Measurements from ENCODE around the gene BTBD7.

BTBD7 gene

DNA sequence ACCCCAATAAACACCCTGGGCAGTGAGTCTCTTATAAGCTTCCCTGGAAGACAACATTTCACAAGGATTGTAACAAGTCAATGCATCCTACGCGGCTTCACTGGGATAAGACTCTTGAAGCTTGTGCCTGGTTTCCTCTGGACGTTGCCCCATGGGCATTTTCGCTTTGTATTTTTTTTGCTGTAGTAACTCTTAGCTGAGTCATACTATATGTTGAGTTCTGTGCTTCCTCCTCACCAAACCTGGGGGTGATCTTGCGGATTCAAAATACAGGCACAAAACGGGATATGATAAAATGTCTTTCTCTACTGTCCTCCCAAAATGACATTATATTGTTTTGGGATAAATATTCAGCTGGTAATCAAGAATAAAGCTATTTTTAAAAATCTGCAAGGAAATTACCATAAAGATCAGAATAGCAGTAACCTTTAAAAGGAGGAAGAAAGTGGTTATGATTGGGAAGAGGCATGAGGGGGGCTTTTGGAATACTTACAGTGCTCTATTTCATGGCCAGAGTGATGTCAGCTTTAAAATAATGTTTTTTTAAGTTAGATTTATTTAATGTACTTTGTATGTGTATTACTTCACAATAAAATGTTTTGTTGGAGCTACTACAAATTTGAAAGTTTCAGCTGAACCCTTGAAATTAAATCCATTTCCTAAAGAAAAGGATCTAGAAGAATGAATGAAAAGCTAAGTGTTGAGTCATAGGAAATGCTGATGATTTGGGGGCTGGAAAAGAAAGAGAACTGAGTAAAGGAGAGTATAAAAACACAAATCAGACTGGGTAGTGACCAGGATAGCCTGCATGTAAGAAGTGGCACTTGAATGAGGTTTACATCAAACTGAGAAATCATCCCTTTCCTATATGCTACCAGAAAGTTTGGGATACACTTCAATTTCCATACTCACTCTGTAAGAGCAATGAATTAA lies 14.7 kb downstream of the BTBD7 start:
- Mint-ChIP-seq H3K27me3 (no peaks in the 10 kb centered on the region), H3K9me3 (no peaks in the 10 kb centered on the region), H3K4me1 (peaks cover 28% of the 10 kb centered on the region), H3K4me3 (no peak overlapping the region), H3K27ac (no peak overlapping the region)
- no peak for ATAC-seq
- no peak for DNase-seq

- peaks cover 35% of the 10 kb centered on the region for H3K4me1 Mint-ChIP-seq
- DNase-seq (no peak), ATAC-seq (no peak)
- no peak overlapping the region for H3K27ac Mint-ChIP-seq
- H3K9me3 Mint-ChIP-seq: no peaks in the 10 kb centered on the region
- H3K27me3 Mint-ChIP-seq: no peaks in the 10 kb centered on the region
- no peak overlapping the region for H3K4me3 Mint-ChIP-seq
Observed at GRCh38 chr14:93317210-93317874, 15.5 kb downstream of the BTBD7 start.

DNA sequence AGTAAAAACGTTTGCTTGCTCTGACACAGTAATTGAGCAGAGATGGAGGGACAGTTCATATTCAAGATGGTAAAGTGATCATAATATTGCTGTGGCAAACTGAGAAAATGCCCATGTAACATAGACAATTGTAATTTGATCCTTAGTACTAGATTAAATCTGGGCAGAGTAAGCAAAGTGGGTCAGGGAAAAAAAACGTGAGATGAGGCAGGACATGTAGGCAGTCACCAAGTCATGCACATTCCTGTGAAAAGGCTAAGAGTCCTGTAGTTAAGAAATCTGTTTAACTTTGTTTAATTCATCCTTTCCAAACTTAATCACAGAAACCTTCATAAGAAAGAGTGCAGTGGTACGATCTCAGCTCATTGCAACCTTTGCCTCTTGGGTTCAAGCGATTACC lies 16.1 kb downstream of the BTBD7 start:
- DNase-seq: no peak
- no peak overlapping the region for H3K27ac Mint-ChIP-seq
- H3K9me3 Mint-ChIP-seq: no peaks in the 10 kb centered on the region
- peaks cover 41% of the 10 kb centered on the region for H3K4me1 Mint-ChIP-seq
- H3K4me3 Mint-ChIP-seq: no peak overlapping the region
- H3K27me3 Mint-ChIP-seq: no peaks in the 10 kb centered on the region
- no peak for ATAC-seq

- H3K4me3 Mint-ChIP-seq: no peak overlapping the region
- no peaks in the 10 kb centered on the region for H3K27me3 Mint-ChIP-seq
- no peak overlapping the region for H3K27ac Mint-ChIP-seq
- no peaks in the 10 kb centered on the region for H3K9me3 Mint-ChIP-seq
- ATAC-seq (no peak), DNase-seq (no peak)
- H3K4me1 Mint-ChIP-seq: peaks cover 42% of the 10 kb centered on the region
Observed at GRCh38 chr14:93315575-93315974, 17.3 kb downstream of the BTBD7 start.

GRCh38 chr14:93311082-93311481 lies 21.8 kb downstream of the BTBD7 start:
- ATAC-seq (no peak), DNase-seq (no peak)
- Mint-ChIP-seq H3K9me3 (no peaks in the 10 kb centered on the region), H3K27me3 (no peaks in the 10 kb centered on the region), H3K27ac (no peak overlapping the region), H3K4me1 (peaks cover 28% of the 10 kb centered on the region), H3K4me3 (no peak overlapping the region)

- H3K4me1 Mint-ChIP-seq: peaks cover 28% of the 10 kb centered on the region
- no peak overlapping the region for H3K4me3 Mint-ChIP-seq
- H3K27ac Mint-ChIP-seq: no peak overlapping the region
- H3K27me3 Mint-ChIP-seq: no peaks in the 10 kb centered on the region
- DNase-seq: no peak
- no peak for ATAC-seq
- H3K9me3 Mint-ChIP-seq: no peaks in the 10 kb centered on the region
Observed at GRCh38 chr14:93309427-93309966, 23.3 kb downstream of the BTBD7 start.

DNA sequence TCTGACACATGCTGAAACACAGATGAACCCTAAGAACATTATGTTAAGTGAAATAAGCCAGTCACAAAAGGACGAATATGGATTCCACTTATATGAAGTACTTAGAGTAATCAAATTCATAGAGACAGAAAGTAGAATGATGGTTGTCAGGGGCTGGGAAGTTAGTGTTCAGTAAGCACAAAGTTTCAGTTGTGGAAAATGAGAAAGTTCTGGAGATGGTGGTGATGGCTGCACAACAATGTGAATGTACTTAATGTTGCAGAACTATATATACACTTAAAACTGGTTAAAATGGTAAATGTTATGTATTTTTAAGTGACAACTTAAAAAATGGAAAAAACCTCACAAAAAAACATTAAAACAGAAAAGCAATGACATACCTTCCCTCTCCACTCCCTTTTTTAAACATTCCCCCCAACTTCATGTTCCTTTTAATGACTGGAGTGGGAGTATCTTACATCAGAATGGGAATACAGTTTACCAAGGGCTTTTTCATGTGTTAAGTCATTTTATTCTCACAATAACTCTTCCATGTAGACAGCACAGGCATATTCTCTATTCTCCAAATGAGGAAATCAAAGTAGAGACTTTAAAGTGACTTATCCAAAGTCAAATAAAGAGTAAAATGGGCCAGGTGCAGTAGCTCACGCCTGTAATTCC lies 24.0 kb downstream of the BTBD7 start:
- no peak overlapping the region for H3K27ac Mint-ChIP-seq
- no peak overlapping the region for H3K4me3 Mint-ChIP-seq
- no peak for DNase-seq
- peaks cover 28% of the 10 kb centered on the region for H3K4me1 Mint-ChIP-seq
- H3K9me3 Mint-ChIP-seq: no peaks in the 10 kb centered on the region
- H3K27me3 Mint-ChIP-seq: no peaks in the 10 kb centered on the region
- ATAC-seq: no peak

GRCh38 chr14:93306812-93307211 lies 26.0 kb downstream of the BTBD7 start:
- ATAC-seq (no peak), DNase-seq (no peak)
- Mint-ChIP-seq H3K4me1 (peaks cover 22% of the 10 kb centered on the region), H3K27ac (no peak overlapping the region), H3K9me3 (no peaks in the 10 kb centered on the region), H3K27me3 (no peaks in the 10 kb centered on the region), H3K4me3 (no peak overlapping the region)

- Mint-ChIP-seq H3K27ac (no peak overlapping the region), H3K4me1 (peaks cover 23% of the 10 kb centered on the region), H3K4me3 (no peak overlapping the region), H3K27me3 (no peaks in the 10 kb centered on the region), H3K9me3 (no peaks in the 10 kb centered on the region)
- ATAC-seq (no peak), DNase-seq (no peak)
Observed at GRCh38 chr14:93305725-93306418, 27.0 kb downstream of the BTBD7 start.

DNA sequence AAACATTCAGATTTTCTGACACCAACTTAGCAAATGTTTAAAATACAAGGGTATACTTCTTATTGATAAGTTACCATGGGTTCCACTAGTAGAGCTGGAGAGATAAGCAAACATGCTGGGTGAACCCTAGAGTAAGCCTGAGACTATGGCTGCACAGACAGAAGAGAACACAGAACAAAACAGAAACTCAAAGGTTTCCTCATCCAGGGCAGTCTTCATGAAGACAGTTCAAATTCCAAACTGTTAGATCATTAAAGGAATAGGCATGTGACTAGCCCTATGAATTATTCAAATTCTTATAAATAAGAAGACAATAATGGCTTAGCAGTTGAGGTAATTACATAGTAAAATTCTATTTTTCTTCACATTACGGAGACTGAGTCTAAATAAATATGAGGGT lies 28.1 kb downstream of the BTBD7 start:
- Mint-ChIP-seq H3K27me3 (no peaks in the 10 kb centered on the region), H3K4me3 (no peak overlapping the region), H3K4me1 (peaks cover 31% of the 10 kb centered on the region), H3K27ac (no peak overlapping the region), H3K9me3 (no peaks in the 10 kb centered on the region)
- DNase-seq: no peak
- no peak for ATAC-seq

DNA sequence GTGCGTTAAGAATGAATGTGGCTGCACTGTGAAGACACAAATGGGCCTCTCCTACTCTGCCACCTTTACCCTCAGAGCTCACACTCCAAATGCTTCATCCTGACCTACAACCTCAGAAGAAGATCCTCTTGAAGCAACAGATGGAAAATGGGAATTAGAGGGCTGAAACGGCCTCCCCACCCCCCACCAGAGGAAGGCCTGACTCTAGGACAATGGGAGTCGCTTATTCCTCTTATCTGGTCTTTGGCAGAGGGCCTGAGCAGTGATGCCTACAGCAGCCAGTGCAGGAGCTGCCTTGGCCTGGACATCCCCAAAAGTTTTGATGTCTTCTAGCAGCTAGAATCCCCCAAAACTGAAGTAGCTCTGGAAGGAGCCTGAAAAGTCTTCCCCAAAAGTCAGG lies 29.2 kb downstream of the BTBD7 start:
- Mint-ChIP-seq H3K27me3 (no peaks in the 10 kb centered on the region), H3K4me3 (no peak overlapping the region), H3K27ac (no peak overlapping the region), H3K9me3 (no peaks in the 10 kb centered on the region), H3K4me1 (peaks cover 32% of the 10 kb centered on the region)
- ATAC-seq (no peak), DNase-seq (no peak)

- no peak for ATAC-seq
- H3K9me3 Mint-ChIP-seq: no peaks in the 10 kb centered on the region
- no peak overlapping the region for H3K4me3 Mint-ChIP-seq
- no peaks in the 10 kb centered on the region for H3K27me3 Mint-ChIP-seq
- H3K4me1 Mint-ChIP-seq: peaks cover 32% of the 10 kb centered on the region
- DNase-seq: no peak
- H3K27ac Mint-ChIP-seq: no peak overlapping the region
Observed at GRCh38 chr14:93302688-93303581, 29.9 kb downstream of the BTBD7 start.

DNA sequence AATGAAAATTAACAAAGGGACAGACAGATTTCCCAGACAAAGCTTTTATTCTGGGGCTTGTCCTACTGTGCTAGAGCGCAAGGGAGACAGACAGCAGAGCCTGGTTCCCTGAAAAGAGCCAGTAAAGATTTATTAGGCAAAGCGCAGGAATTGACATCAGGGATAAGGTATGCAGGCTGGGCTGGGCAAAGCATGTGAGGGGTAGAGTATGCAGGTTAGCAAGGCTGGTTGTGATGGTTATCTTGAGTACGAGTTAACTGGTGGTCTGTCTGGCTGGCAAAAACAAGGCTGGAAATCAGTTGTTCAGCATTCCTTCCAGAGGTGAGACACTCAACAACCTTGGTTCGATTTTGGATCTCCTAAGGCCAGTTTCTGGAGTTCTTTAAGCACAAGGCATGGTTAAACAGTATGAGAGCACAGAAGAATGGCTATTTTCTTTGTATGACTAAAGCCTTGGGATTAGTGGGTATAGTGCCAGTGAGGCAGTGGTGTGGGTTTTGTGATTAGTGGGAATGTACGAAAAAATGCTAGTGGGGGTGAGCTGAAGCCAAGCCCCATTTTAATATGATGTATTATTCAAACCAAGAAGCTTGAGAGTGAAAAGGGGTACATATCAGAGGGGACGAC lies 30.9 kb downstream of the BTBD7 start:
- Mint-ChIP-seq H3K4me1 (peaks cover 25% of the 10 kb centered on the region), H3K9me3 (no peaks in the 10 kb centered on the region), H3K4me3 (no peak overlapping the region), H3K27ac (no peak overlapping the region), H3K27me3 (no peaks in the 10 kb centered on the region)
- ATAC-seq: no peak
- no peak for DNase-seq

DNA sequence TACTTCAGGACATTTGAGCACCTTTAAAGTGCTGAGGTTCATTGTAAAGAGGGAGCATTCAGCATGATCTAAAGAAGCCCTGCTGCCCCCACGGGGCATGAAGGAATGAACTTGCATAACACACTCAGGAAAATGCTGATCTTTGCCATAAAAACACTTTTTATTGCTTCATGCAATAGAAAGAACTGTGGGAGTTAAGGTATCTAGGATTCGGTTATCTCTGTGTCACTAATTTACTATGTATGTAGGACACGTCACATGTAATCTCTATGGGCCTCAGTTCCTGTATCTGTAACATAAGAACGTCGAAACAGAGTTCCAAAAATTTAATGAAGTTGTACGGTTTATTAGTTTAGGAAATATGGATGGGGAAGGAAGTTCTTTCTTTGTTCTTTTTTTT lies 33.0 kb downstream of the BTBD7 start:
- ATAC-seq (no peak), DNase-seq (no peak)
- Mint-ChIP-seq H3K9me3 (no peaks in the 10 kb centered on the region), H3K4me3 (no peak overlapping the region), H3K27ac (no peak overlapping the region), H3K4me1 (peaks cover 25% of the 10 kb centered on the region), H3K27me3 (no peaks in the 10 kb centered on the region)
